ENCODE data around the gene FAM156A.
"Not testable (repeated sequence)": the region's sequence is repeated elsewhere in the genome, so short reads cannot be mapped to it uniquely, and the experiment has no call there.

DNA sequence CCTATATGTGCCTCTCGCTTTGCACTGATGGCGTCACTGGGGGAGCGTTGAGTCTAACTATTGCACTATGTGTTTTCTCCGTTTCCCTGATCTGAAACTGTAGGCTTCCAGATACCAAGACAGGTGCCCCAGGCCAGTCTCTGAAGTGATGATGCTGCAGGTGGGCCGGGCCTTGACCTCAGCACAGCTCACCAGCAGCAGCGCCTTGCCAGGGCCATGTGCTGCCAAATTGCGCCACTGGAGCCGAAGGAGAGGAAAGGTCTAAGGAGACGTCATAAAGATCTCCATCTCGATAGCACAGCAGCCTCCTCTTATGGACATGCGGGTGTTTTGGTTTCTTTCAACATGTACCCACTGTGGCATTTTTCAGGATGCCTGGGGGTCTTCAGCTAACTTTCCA is 17.3 kb upstream of the FAM156A start:
- TF ChIP-seq PHF8 (conservative IDR thresholded peaks at IDR 0.05; ENCODE audit: low read depth, low read length); HDAC6 (IDR thresholded peaks at IDR 0.05; ENCODE audit: low read depth, low read length); KDM1A (IDR thresholded peaks at IDR 0.05; ENCODE audit: borderline replicate concordance, low read length); CREB1 (IDR thresholded peaks at IDR 0.05); POLR2A (IDR thresholded peaks at IDR 0.05; ENCODE audit: control extremely low read depth in 1 of 2, low read depth in 2 of 2, low read length in 2 of 2); RXRA (IDR thresholded peaks at IDR 0.05; ENCODE audit: insufficient read depth, low read depth, low read length); YY1 (IDR thresholded peaks at IDR 0.05; ENCODE audit: low read depth, low read length): not testable (repeated sequence)
- TF ChIP-seq, protein P1, sequence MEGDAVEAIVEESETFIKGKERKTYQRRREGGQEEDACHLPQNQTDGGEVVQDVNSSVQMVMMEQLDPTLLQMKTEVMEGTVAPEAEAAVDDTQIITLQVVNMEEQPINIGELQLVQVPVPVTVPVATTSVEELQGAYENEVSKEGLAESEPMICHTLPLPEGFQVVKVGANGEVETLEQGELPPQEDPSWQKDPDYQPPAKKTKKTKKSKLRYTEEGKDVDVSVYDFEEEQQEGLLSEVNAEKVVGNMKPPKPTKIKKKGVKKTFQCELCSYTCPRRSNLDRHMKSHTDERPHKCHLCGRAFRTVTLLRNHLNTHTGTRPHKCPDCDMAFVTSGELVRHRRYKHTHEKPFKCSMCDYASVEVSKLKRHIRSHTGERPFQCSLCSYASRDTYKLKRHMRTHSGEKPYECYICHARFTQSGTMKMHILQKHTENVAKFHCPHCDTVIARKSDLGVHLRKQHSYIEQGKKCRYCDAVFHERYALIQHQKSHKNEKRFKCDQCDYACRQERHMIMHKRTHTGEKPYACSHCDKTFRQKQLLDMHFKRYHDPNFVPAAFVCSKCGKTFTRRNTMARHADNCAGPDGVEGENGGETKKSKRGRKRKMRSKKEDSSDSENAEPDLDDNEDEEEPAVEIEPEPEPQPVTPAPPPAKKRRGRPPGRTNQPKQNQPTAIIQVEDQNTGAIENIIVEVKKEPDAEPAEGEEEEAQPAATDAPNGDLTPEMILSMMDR (IDR thresholded peaks at IDR 0.05; ENCODE audit: control extremely low read depth in 1 of 3, insufficient read depth in 1 of 3, low read depth in 1 of 3, low read length in 3 of 3), result not testable (repeated sequence)
